H1 (cell line): ENCODE measurements around the gene ZNF615. TPM values are rescaled to one million over a fixed set of nuclear protein-coding genes. Genes with fewer than 3 reads are reported as not detected.

Experiments used
- CTCF ChIA-PET: fragments of 300-600 bp; sonication (Branson Sonifier 250); formaldehyde crosslinking; loops from one replicate; lab custom pipeline; 2021; ENCODE audit not compliant: partially characterized antibody; lab: Charles Lee
- POLR2A ChIA-PET: fragments of 300-600 bp; sonication (Branson Sonifier 250); formaldehyde crosslinking; loops from one replicate; lab custom pipeline; 2021; ENCODE audit warnings: inconsistent platforms; ENCODE audit not compliant: partially characterized antibody; lab: Charles Lee
- DNase-seq, 2 experiments: peaks; one replicate each; pipeline versions ENCODE4 v3.0.0 to v3.0.0-alpha.2; 2010 to 2022; ENCODE audit warnings: low spot score in 2 of 2, low read depth in 1 of 2, mixed read lengths in 1 of 2
- FAIRE-seq: peaks from 2 replicates; lab custom pipeline; 2011; peaks lifted over from hg19 to GRCh38; lab: Jason Lieb, UNC
- H2AFZ ChIP-seq: 2 replicates; pipeline ENCODE4 v1.8.1; 2012; ENCODE audit warnings: low read length, inconsistent platforms
- H2AK5ac ChIP-seq: 2 replicates; pipeline ENCODE4 v1.6.1; 2013; ENCODE audit warnings: low read depth, low read length
- H2BK120ac ChIP-seq: replicated peaks from 2 replicates; pipeline ENCODE3; 2013; ENCODE audit warnings: low read depth, low read length, inconsistent platforms
- H2BK12ac ChIP-seq: 2 replicates; pipeline ENCODE4 v1.6.1; 2013; ENCODE audit warnings: low read depth, low read length
- H2BK15ac ChIP-seq: 2 replicates; pipeline ENCODE4 v1.6.1; 2013; ENCODE audit warnings: low read length
- H2BK20ac ChIP-seq: 2 replicates; pipeline ENCODE4 v1.6.1; 2013; ENCODE audit warnings: low read length
- H2BK5ac ChIP-seq: 2 replicates; pipeline ENCODE4 v1.6.1; 2013; ENCODE audit warnings: low read depth, low read length
- H3K14ac ChIP-seq: 2 replicates; pipeline ENCODE4 v1.6.1; 2013; ENCODE audit warnings: inconsistent platforms; ENCODE audit not compliant: insufficient read length
- H3K18ac ChIP-seq: 2 replicates; pipeline ENCODE4 v1.6.1; 2013; ENCODE audit warnings: low read length; ENCODE audit errors: extremely low read depth
- H3K23ac ChIP-seq: 2 replicates; pipeline ENCODE4 v1.6.1; 2013; ENCODE audit warnings: inconsistent platforms; ENCODE audit not compliant: insufficient read length
- H3K23me2 ChIP-seq: 2 replicates; pipeline ENCODE4 v1.6.1; 2013; ENCODE audit warnings: low read depth, low read length
- H3K27ac ChIP-seq: 2 replicates; pipeline ENCODE4 v1.6.1; 2011; ENCODE audit warnings: low read depth, low read length, inconsistent platforms
- H3K27me3 ChIP-seq, 4 experiments: replicated peaks in 1 of 4; 1 replicate in 1 of 4; 2 replicates in 3 of 4; pipeline versions ENCODE4 v1.6.1 to v1.8.1; 2011 to 2013; ENCODE audit warnings: low read length in 3 of 4, mild to moderate bottlenecking in 3 of 4, inconsistent platforms in 2 of 4, mixed read lengths in 2 of 4, moderate library complexity in 1 of 4; ENCODE audit not compliant: control insufficient read depth in 3 of 4, insufficient read depth in 3 of 4; ENCODE audit errors: extremely low read depth in 1 of 4
- H3K36me3 ChIP-seq, 4 experiments: 2 replicates each; pipeline versions ENCODE4 v1.6.1 to v1.8.1; 2011 to 2013; ENCODE audit warnings: mild to moderate bottlenecking in 4 of 4, low read length in 3 of 4, moderate library complexity in 2 of 4, control low read depth in 1 of 4, inconsistent platforms in 1 of 4; ENCODE audit not compliant: insufficient read depth in 4 of 4, control insufficient read depth in 2 of 4
- H3K4ac ChIP-seq: replicated peaks from 2 replicates; pipeline ENCODE3; 2013; ENCODE audit warnings: low read length, low read depth, mixed read lengths, inconsistent platforms; ENCODE audit not compliant: insufficient read length
- H3K4me1 ChIP-seq, 4 experiments: replicated peaks in 1 of 4; 1 replicate in 1 of 4; 2 replicates in 3 of 4; pipeline versions ENCODE4 v1.6.1 to v1.8.1; 2011 to 2013; ENCODE audit warnings: low read length in 3 of 4, inconsistent platforms in 2 of 4, mixed read lengths in 1 of 4; ENCODE audit not compliant: insufficient read depth in 4 of 4, control insufficient read depth in 3 of 4
- H3K4me2 ChIP-seq, 2 experiments: 2 replicates each; pipeline versions ENCODE4 v1.6.1 to v1.8.1; 2011 to 2013; ENCODE audit warnings: low read depth in 2 of 2, low read length in 2 of 2, control low read depth in 1 of 2, inconsistent platforms in 1 of 2, mild to moderate bottlenecking in 1 of 2; ENCODE audit not compliant: insufficient read depth in 1 of 2
- H3K4me3 ChIP-seq, 4 experiments: fragments of 200-600, 300-600 bp in 1 of 4; sonication (generic), shearing (Covaris generic), sonication (Bioruptor Twin) in 1 of 4; 2 replicates each; pipeline versions ENCODE4 v1.5.1 to v1.8.1; 2011 to 2016; ENCODE audit warnings: low read length in 4 of 4, low read depth in 3 of 4, control low read depth in 2 of 4, inconsistent platforms in 2 of 4, mild to moderate bottlenecking in 2 of 4, mixed read lengths in 1 of 4, moderate library complexity in 1 of 4; ENCODE audit not compliant: insufficient read depth in 2 of 4; ENCODE audit errors: extremely low read depth in 1 of 4
- H3K56ac ChIP-seq: replicated peaks from 2 replicates; pipeline ENCODE3; 2013; ENCODE audit warnings: low read depth, mild to moderate bottlenecking, mixed read lengths, low read length, inconsistent platforms; ENCODE audit not compliant: insufficient read length
- H3K79me1 ChIP-seq: 2 replicates; pipeline ENCODE4 v1.6.1; 2013; ENCODE audit warnings: low read depth, low read length, control low read depth
- H3K79me2 ChIP-seq, 2 experiments: 2 replicates each; pipeline versions ENCODE4 v1.6.1 to v1.8.1; 2012 to 2013; ENCODE audit warnings: low read length in 2 of 2, mild to moderate bottlenecking in 2 of 2, inconsistent platforms in 1 of 2; ENCODE audit not compliant: insufficient read depth in 2 of 2, control insufficient read depth in 1 of 2
- H3K9ac ChIP-seq, 4 experiments: replicated peaks in 1 of 4; 1 replicate in 1 of 4; 2 replicates in 3 of 4; pipeline versions ENCODE4 v1.6.1 to v1.8.1; 2011 to 2013; ENCODE audit warnings: low read depth in 3 of 4, low read length in 3 of 4, control low read depth in 2 of 4, mild to moderate bottlenecking in 2 of 4, moderate library complexity in 2 of 4, inconsistent platforms in 1 of 4; ENCODE audit errors: extremely low read depth in 1 of 4
- H3K9me3 ChIP-seq, 2 experiments: 2 replicates each; pipeline versions ENCODE4 v1.6.1 to v1.8.1; 2012 to 2013; ENCODE audit warnings: mild to moderate bottlenecking in 2 of 2, moderate library complexity in 2 of 2, control low read depth in 1 of 2, inconsistent platforms in 1 of 2, low read depth in 1 of 2, low read length in 1 of 2, mixed read lengths in 1 of 2; ENCODE audit not compliant: insufficient read depth in 2 of 2
- H4K20me1 ChIP-seq, 2 experiments: replicated peaks in 1 of 2; 2 replicates each; pipeline versions ENCODE3 to v1.8.1; 2011 to 2013; ENCODE audit warnings: inconsistent platforms in 2 of 2, low read length in 2 of 2, mild to moderate bottlenecking in 1 of 2; ENCODE audit not compliant: insufficient read depth in 2 of 2, control insufficient read depth in 1 of 2
- H4K5ac ChIP-seq: 2 replicates; pipeline ENCODE4 v1.6.1; 2013; ENCODE audit warnings: low read length, low read depth, mixed read lengths, inconsistent platforms; ENCODE audit not compliant: insufficient read length
- H4K8ac ChIP-seq: 2 replicates; pipeline ENCODE4 v1.8.0; 2013; ENCODE audit warnings: mild to moderate bottlenecking, moderate library complexity, low read length, inconsistent platforms; ENCODE audit not compliant: insufficient read depth; ENCODE audit errors: extremely low read depth
- H4K91ac ChIP-seq: replicated peaks from 2 replicates; pipeline ENCODE3; 2013; ENCODE audit warnings: low read length, mixed read lengths, inconsistent platforms; ENCODE audit not compliant: insufficient read length
- BCL11A ChIP-seq, 2 experiments: IDR thresholded peaks; one replicate each; pipeline ENCODE4 v1.6.1; 2011; ENCODE audit warnings: low read depth in 2 of 2, low read length in 2 of 2, mild to moderate bottlenecking in 2 of 2
- BRCA1 ChIP-seq: IDR thresholded peaks from 2 replicates; pipeline ENCODE4 v1.6.1; 2012; ENCODE audit warnings: low read depth, low read length, improper control_type of control experiment
- CBX8 ChIP-seq: fragments of 300-800, 300-1000 bp; sonication (generic); IDR thresholded peaks from 2 replicates; pipeline ENCODE4 v1.7.1; 2016; ENCODE audit warnings: low read depth, low read length, borderline replicate concordance
- FOSL1 ChIP-seq: IDR thresholded peaks from 2 replicates; pipeline ENCODE4 v1.6.1; 2011; ENCODE audit warnings: mild to moderate bottlenecking, low read depth, low read length, moderate library complexity; ENCODE audit not compliant: insufficient read depth
- KDM1A ChIP-seq: fragments of 200-600, 300-600 bp; sonication (generic); IDR thresholded peaks from 2 replicates; pipeline ENCODE4 v1.7.1; 2016; ENCODE audit warnings: mild to moderate bottlenecking, low read length, borderline replicate concordance
- KDM4A ChIP-seq: IDR thresholded peaks from one replicate; pipeline ENCODE4 v1.7.1; 2012; ENCODE audit warnings: low read depth, mild to moderate bottlenecking, moderate library complexity, low read length, inconsistent platforms; ENCODE audit not compliant: severe bottlenecking
- KDM5A ChIP-seq: fragments of 200-600 bp; IDR thresholded peaks from 2 replicates; pipeline ENCODE4 v1.7.1; 2012; ENCODE audit warnings: mild to moderate bottlenecking, low read length, inconsistent platforms, mixed read lengths
- MAFK ChIP-seq: IDR thresholded peaks from 2 replicates; pipeline ENCODE4 v1.6.1; 2012; ENCODE audit warnings: low read depth, mild to moderate bottlenecking, improper control_type of control experiment, low read length
- TBP ChIP-seq: IDR thresholded peaks from 2 replicates; pipeline ENCODE4 v1.6.1; 2011; ENCODE audit warnings: low read depth, low read length, improper control_type of control experiment
- TEAD4 ChIP-seq: IDR thresholded peaks from 2 replicates; pipeline ENCODE4 v1.6.1; 2012; ENCODE audit warnings: low read depth, low read length, inconsistent platforms, mixed read lengths
- WGBS, 2 experiments: shearing (Covaris generic) in 1 of 2; methylation state at CpG; one replicate each; pipeline versions ENCODE4 v1.1.6 to v1.1.7; 2013 to 2015; ENCODE audit warnings: low lambda C conversion rate in 2 of 2, mixed read lengths in 2 of 2, inconsistent platforms in 1 of 2, low coverage in 1 of 2, missing lambda C conversion rate in 1 of 2; ENCODE audit not compliant: insufficient replicate concordance in 2 of 2, insufficient coverage in 1 of 2, insufficient read length in 1 of 2; ENCODE audit errors: extremely low coverage in 1 of 2, missing lambda C conversion rate in 1 of 2; 5-methylcytosine and 5-hydroxymethylcytosine counted together
- polyA plus RNA-seq, 7 experiments: library from polyadenylated mRNA; depleted of rRNA in 3 of 7; stranded (reverse) in 5 of 7; unstranded in 2 of 7; fragments of >200 nt in 5 of 7; fragments of 200-250 nt in 2 of 7; gene quantifications; 1 replicate in 5 of 7; 2 replicates in 1 of 7; 4 replicates in 1 of 7; pipeline versions ENCODE4 v1.2.1 to v1.2.3, GENCODE V29; 2011 to 2013; ENCODE audit warnings: missing spikeins in 2 of 7, mixed read lengths in 2 of 7
- total RNA-seq: library from RNA; stranded (reverse); fragmentation: NEBNext Ultra II Directional; extraction: Animal tissue kit (Norgen Biotek cat#: 25700); gene quantifications from 2 replicates; pipeline ENCODE4 v1.2.1, GENCODE V29; 2021
- TF ChIP-seq, protein P1 (sequence below): IDR thresholded peaks from 2 replicates; pipeline ENCODE4 v1.6.1; 2012; ENCODE audit warnings: inconsistent platforms
- TF ChIP-seq, protein P2 (sequence below), 3 experiments: IDR thresholded peaks; 1 replicate in 2 of 3; 2 replicates in 1 of 3; pipeline versions ENCODE4 v1.5.1 to v1.6.1; 2011; ENCODE audit warnings: low read length in 3 of 3, mild to moderate bottlenecking in 3 of 3, inconsistent platforms in 2 of 3, low read depth in 1 of 3, moderate library complexity in 1 of 3; ENCODE audit not compliant: insufficient read depth in 1 of 3; ENCODE audit errors: control extremely low read depth in 1 of 3

Gene ZNF615
- total and polyA plus RNA-seq, 2 of the 8 experiments (the other 6 are each of a cell fraction or from before 2014, with no cell fraction given), result 2.8 to 7.5 TPM

DNA sequence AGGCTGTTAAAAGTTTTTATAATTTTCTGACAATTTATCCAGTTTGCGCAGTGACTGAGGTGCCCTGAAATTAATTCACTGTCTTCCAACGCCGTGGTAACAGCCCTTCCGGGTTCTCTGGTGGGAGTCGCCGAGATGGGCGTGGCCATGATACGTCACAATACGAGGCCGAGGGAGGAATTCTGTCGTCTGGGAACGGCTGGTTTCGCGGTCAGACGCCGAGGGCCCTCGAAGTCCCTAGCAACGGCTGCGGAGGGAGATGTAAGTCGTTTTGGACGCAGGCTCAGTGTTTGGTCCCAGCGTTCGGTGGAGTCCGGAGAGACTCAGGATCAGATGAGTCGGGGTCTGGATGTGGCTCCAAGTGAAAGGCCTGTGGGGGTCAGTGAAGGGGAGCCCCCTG is 59.0 kb downstream of the ZNF615 start:
- DNase-seq (no peak), FAIRE-seq (no peak)
- Histone ChIP-seq H2AK5ac (no peak overlapping the region), H2BK5ac (no peak overlapping the region), H3K27ac (no peak overlapping the region), H3K56ac (no peak overlapping the region), H3K14ac (no peak overlapping the region), H4K20me1 (no peaks in the 10 kb centered on the region), H2BK120ac (no peak overlapping the region), H3K79me2 (no peaks in the 10 kb centered on the region), H2BK20ac (no peak overlapping the region), H3K18ac (no peak overlapping the region), H2BK12ac (no peak overlapping the region), H4K91ac (no peak overlapping the region), H3K9me3 (peaks cover 69 to 82% of the 10 kb centered on the region in 2 experiments), H4K8ac (no peak overlapping the region; the same call in 1 of the 2 replicates), H4K5ac (no peak overlapping the region), H2AFZ (no peak overlapping the region), H3K36me3 (peaks cover 13 to 29% (median 23%) of the 10 kb centered on the region in 4 experiments), H3K79me1 (0 out of 2 replicates have a peak, but pooled peaks cover 2% of the 10 kb centered on the region), H2BK15ac (no peak overlapping the region), H3K23me2 (no peaks in the 10 kb centered on the region), H3K9ac (no peak overlapping the region), H3K23ac (no peak overlapping the region), H3K4ac (no peak overlapping the region), H3K27me3 (no peaks in the 10 kb centered on the region), H3K4me3 (no peak overlapping the region), H3K4me2 (no peak overlapping the region), H3K4me1 (no peaks in the 10 kb centered on the region)
- WGBS, 2 experiments, result 95% methylated on average over 25 of the region's 25 CpGs; no CpG with 5 or more reads in 1 of the 2 experiments
- POLR2A ChIA-PET, result no interaction called here
- CTCF ChIA-PET, result no interaction called here
- no peak for TF ChIP-seq MAFK
- no peak for TF ChIP-seq KDM5A
- no peak for TF ChIP-seq TEAD4
- TF ChIP-seq KDM1A, result no peak
- no peak for TF ChIP-seq TBP
- no peak for TF ChIP-seq CBX8
- TF ChIP-seq, protein P1, sequence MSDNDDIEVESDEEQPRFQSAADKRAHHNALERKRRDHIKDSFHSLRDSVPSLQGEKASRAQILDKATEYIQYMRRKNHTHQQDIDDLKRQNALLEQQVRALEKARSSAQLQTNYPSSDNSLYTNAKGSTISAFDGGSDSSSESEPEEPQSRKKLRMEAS, result no peak
- TF ChIP-seq, protein P2, sequence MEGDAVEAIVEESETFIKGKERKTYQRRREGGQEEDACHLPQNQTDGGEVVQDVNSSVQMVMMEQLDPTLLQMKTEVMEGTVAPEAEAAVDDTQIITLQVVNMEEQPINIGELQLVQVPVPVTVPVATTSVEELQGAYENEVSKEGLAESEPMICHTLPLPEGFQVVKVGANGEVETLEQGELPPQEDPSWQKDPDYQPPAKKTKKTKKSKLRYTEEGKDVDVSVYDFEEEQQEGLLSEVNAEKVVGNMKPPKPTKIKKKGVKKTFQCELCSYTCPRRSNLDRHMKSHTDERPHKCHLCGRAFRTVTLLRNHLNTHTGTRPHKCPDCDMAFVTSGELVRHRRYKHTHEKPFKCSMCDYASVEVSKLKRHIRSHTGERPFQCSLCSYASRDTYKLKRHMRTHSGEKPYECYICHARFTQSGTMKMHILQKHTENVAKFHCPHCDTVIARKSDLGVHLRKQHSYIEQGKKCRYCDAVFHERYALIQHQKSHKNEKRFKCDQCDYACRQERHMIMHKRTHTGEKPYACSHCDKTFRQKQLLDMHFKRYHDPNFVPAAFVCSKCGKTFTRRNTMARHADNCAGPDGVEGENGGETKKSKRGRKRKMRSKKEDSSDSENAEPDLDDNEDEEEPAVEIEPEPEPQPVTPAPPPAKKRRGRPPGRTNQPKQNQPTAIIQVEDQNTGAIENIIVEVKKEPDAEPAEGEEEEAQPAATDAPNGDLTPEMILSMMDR (IDR thresholded peaks at IDR 0.05; ENCODE audit: control extremely low read depth in 1 of 3, insufficient read depth in 1 of 3, low read depth in 1 of 3, low read length in 3 of 3), result no peak
- no peak for TF ChIP-seq BRCA1
- no peak for TF ChIP-seq FOSL1
- TF ChIP-seq KDM4A, result no peak
- no peak for TF ChIP-seq BCL11A (IDR thresholded peaks at IDR 0.05; ENCODE audit: low read depth in 2 of 2, low read length in 2 of 2)
